ENCODE results near the gene AKR1D1.
"Not testable (repeated sequence)": the region's sequence is repeated elsewhere in the genome, so short reads cannot be mapped to it uniquely, and the experiment has no call there.

The AKR1D1 gene

GRCh38 chr7:138074540-138074939 lies 1.7 kb upstream of the AKR1D1 start:
- FAIRE-seq: no peak

DNA sequence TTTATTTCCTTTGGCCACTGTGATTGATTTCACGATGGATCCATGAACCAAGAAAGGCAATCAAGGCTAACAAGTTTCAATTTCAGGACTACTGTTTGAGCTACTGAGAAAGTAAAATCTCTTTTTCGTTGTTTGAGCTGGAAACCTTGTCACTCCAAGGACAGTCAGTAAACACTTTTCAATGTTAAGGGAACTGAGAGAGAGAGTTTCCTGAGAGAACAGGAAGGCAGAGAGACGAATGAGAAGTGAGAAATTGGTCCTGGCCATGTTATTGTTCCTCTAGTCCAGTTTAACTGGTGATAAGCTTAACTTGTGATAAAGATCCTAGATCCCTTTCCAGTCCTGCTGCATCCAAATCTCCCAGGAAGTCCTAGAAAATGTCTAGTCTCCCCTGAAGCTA lies 909 bp upstream of the AKR1D1 start:
- no peak for FAIRE-seq

DNA sequence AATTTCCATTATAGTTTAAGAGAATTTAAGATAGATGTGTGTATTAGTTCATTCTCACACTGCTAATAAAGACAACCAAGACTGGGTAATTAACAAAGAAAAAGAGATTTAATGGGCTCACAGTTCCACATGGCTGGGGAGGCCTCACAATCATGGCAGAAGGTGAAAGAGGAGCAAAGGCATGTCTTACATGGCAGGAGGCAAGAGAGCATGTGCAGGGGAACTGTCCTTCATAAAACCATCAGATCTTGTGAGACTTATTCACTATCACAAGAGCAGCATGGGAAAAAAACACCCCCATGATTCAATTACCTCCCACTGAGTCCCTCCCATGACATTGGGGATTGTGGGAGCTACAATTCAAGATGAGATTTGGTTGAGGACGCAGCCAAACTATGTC lies 473 bp upstream of the AKR1D1 start:
- FAIRE-seq: not testable (repeated sequence)

DNA sequence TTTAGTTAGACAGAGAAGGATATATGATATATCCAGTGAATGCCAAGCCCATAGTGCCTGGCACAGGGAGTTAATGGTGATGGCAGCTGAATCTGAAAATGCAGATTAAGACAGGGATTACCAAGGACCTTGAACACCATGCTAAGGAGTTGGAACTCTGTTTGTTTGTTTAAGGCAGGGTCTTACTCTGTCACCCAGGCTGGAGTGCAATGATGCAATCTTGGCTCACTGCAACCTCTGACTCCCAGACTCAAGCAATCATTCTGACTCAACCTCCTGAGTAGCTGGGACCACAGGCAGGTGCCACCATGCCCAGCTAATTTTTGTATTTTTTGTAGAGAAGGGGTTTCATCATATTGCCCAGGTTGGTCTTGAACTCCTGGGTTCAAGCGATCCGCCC lies 1.6 kb downstream of the AKR1D1 start:
- FAIRE-seq: no peak

DNA sequence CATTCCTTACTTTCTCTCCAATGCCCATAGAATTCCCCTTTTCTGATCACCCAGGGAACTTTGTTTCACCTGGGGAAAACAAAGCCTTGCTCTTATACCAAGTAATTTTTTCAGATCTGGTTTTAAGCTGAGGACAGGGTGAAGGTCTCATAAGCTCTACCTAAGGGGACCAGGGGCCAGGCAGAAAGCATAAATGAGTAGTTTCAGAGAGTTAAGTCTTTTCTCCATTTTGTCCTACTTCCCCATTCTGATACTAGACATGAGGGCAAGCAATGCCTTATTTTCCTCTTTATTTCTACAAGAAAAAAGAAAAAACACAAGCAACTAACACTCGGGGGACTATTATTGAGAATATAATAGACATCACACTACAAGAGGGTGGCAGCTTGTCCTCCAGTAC lies 2.9 kb downstream of the AKR1D1 start:
- FAIRE-seq: no peak

DNA sequence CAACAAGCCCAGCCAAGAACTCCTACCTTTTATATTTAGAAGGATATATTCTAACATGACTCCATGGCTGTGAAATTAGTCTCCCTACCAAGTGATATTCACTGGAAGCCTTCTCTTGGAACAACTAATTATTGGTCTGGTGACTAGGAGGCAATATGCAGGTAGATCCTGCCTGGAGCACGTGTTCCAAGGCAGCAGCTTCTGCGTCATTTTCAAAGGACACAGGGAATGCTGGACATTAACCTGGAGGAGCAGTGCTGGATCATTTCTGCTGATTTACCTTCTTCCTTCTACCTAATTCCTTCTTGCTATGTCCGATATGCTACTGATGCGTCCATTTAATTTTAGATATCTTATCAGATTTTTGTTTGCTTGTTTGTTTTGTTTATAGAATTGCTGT lies 5.6 kb downstream of the AKR1D1 start:
- no peak for FAIRE-seq

GRCh38 chr7:138083859-138084258 lies 7.6 kb downstream of the AKR1D1 start:
- no peak for FAIRE-seq

DNA sequence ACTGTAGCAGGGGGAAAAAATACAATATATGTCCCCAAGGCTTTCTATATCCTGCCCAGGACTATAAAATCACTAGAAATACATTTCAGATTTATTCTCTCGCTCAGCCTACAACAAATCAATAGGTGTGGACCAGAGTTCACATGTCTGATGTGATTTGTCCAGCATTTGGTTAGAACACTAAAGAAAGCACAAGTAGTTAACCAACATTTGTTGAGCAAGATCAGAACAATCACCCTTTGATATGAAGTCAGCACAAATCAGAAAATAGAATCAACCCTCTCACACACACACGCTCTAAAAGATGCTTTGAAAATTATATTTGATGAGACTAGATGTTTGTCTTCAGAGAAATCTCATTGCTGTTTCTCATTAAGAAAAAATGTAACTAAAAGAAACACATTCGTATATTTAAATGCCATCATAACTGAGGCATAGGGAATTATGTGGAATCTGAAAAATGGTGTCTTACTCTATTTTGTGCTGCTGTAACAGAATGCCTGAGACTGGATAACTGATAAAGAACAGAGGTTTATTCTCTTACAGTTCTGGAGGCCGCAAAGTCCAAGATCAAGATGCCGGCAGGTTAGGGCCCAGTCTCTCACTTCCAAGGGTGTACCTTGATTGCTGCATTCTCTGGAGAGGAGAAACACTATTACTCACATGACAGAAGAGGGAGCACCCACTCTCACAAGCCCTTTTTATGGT lies 10.5 kb downstream of the AKR1D1 start:
- FAIRE-seq: no peak

DNA sequence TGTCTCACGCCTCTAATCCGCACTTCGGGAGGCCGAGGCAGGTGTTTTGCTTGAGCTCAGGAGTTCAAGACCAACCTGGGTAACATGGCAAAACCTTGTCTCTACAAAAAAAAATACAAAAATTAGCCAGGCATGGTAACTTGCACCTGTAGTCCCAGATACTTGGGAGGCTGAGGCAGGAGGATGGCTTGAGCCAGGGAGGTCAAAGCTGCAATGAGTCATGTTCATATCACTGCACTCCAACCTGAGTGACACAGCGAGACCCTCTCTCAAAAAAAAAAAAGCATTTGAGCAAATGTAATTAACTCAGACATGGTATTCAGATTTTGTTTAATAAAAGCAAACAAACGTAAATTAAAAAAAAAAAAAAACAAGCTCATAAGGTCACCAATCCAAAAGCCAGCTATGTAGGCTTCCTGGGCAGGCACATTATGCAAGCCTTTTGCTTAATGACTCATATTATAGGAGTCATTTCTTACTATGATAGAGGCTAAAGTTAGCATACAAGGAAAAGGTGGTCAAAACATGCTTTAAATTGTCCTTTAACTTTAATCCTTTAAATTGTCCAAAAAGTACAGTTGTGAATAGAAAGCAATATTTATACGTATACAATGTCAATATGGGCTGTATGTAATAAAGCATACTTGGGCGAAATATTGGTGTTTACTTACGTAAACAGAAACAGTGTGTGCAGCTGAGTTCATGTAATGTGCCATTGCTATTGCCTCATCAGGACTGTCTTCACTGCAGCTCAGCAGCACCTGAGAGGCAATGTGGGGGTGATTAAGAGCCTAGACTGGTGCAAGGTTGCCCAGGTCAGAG lies 13.0 kb downstream of the AKR1D1 start:
- FAIRE-seq: no peak

- FAIRE-seq: no peak
Observed at GRCh38 chr7:138091032-138091431, 14.8 kb downstream of the AKR1D1 start.

DNA sequence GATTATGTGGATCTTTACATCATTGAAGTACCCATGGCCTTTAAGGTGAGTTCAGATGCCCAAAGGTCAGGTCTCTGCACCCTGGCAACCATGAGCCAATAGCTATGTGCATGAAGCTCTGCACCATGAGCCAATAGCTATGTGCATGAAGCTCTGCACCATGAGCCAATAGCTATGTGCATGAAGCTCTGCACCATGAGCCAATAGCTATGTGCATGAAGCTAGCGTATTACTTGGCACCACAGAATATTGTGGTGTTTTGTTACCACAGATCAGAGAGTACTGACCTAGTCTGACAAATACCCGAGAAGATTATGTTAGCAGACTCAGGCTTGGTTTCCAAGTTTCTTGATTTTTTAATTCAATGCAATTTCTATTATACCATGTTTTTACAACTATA lies 15.6 kb downstream of the AKR1D1 start:
- not testable (repeated sequence) for FAIRE-seq

GRCh38 chr7:138092486-138093028 lies 16.3 kb downstream of the AKR1D1 start:
- no peak for FAIRE-seq

DNA sequence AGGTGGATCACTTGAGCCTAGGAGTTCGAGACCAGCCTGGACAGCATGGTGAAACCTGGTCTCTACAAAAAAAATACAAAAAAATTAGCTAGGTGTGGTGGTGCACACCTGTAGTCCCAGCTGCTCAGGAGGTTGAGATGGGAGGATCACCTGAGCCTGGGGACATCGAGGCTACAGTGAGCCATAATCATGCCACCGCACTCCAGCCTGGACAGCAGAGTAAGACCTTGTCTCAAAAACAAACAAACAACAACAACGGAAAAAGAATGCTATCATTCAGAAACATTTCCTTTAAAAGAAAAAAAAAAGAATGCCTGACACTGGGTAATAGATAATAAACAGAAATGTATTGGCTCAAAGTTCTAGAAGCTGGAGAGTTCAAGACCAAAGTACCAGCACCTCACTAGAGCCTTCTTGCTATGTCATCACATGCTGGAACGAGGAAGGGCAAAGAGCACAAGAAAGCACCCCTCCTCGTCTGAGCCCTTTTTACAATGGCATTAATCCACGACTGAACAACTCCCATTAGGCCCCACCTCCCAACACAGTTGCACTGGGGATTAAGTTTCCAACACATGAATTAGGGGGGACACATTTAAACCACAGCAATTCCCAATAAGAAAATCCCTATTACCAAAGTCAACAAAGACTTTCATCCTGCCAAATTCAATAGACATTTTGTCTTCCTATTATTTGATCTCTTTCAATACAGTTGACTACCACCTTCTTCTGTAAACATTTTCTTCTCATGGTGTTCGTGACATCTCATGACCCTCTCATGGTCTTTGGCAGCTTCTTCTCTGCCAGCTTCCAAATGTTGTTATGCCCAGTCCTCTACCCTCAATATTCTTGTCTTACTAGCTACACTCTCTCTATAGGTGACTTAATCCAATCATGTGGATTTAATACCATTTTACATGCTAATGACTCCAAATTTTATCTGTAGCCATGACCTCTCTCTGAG lies 20.0 kb downstream of the AKR1D1 start:
- no peak for FAIRE-seq

DNA sequence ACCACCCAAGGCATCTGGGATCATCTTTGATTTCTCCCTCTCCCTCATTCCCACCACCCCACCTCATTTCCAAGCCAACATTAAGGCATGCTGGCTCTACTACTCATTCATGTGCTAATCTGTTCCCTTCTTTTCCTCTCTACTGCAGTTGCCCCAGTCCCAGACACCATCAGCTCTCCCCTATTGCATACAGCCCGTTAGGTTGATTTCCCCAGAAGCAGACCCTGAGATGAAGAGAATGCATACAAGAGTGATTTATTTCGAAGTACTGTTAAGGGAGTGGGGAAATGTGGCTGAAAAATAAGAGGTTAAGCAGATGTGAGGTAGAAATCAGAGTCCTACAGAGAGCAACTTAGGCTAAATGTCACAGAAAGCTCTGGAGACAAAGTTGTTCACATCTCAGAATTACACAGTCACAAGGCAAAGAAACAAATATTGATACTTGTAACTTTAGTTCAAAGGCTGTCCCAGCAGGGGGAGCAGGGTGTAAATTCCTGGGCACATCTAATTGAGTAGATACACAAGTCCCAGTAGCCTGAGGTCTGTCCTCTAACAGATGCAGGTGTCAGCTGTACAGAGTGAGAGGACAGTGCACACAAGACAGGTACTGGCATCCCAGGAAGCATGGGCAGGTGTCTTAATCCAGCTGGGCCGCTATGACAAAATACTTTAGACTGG lies 20.9 kb downstream of the AKR1D1 start:
- FAIRE-seq: no peak

- FAIRE-seq: no peak
Observed at GRCh38 chr7:138099813-138100212, 23.6 kb downstream of the AKR1D1 start.

GRCh38 chr7:138105221-138105620 lies 29.0 kb downstream of the AKR1D1 start:
- FAIRE-seq: no peak

GRCh38 chr7:138115047-138115446 lies 38.8 kb downstream of the AKR1D1 start:
- FAIRE-seq: no peak

DNA sequence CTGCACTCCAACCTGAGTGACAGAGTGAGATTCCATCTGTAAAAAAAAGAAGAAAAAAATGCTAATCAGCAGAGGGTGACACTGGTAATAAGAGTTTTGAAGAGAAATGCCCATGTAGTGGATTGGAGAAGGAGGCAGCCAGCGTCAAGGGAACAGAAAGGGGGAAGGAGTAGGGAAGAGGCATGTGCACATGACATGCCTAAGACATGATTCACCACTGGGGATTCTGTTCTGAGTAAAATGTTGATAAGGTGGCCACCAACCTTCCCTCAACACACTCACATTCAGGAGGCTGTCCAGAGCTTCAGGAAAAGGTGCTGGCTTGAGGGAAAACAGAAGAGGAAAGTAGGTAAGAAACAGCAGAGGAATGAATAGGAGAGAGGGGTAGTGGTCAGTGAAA lies 39.9 kb downstream of the AKR1D1 start:
- FAIRE-seq: no peak

DNA sequence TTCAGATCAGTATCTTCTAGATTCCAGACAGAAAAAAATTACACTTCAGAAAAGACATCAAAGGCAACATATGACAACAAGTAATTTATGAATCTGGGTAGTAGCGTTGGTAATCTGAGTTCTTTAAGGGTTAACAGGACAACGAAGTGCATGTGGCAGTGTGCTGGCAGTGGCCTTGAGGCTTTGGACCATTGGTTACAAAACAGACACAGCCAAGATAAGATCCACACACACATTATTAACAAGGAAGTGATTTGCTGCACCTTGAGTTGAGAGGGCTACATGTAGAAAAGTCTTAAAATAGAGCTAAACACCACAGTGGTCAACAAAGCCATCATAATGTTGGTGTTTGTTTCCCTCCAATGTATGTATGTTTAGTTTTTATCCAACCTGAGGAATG lies 40.6 kb downstream of the AKR1D1 start:
- FAIRE-seq: no peak

- FAIRE-seq: no peak
Observed at GRCh38 chr7:138120140-138120827, 44.0 kb downstream of the AKR1D1 start.

- no peak for FAIRE-seq
Observed at GRCh38 chr7:138122162-138122561, 45.9 kb downstream of the AKR1D1 start.

- FAIRE-seq: no peak
Observed at GRCh38 chr7:138125119-138125518, 48.9 kb downstream of the AKR1D1 start.
